ENCODE results near the gene TMC5.

Gene TMC5

GRCh38 chr16:19434584-19434983 is 16.9 kb downstream of the TMC5 start:
- Histone ChIP-seq H2BK5ac (ENCODE audit: low read depth, low read length, poor library complexity, severe bottlenecking) (no peak overlapping the region), H3K27me3 (ENCODE audit: control insufficient read depth in 1 of 2, insufficient read depth in 1 of 2, low read length in 2 of 2) (no peaks in the 10 kb centered on the region), H3K9ac (ENCODE audit: low read length) (no peak overlapping the region), H2AFZ (ENCODE audit: low read depth, low read length) (no peak overlapping the region), H3K4ac (ENCODE audit: low read depth in 1 of 2, low read length in 2 of 2) (no peak overlapping the region), H3K36me3 (ENCODE audit: control insufficient read depth in 1 of 2, insufficient read depth in 2 of 2, low read depth in 1 of 2, low read length in 2 of 2) (no peaks in the 10 kb centered on the region), H2BK12ac (ENCODE audit: low read length in 2 of 2) (no peak overlapping the region), H3K14ac (ENCODE audit: low read length in 2 of 2) (no peak overlapping the region), H3K4me1 (ENCODE audit: control insufficient read depth, insufficient read depth, low read depth, low read length) (no peaks in the 10 kb centered on the region), H2BK15ac (ENCODE audit: low read depth, poor library complexity, severe bottlenecking) (no peak overlapping the region), H2BK120ac (ENCODE audit: low read depth, low read length) (no peak overlapping the region), H2AK5ac (ENCODE audit: low read length, severe bottlenecking) (no peak overlapping the region), H3K4me3 (ENCODE audit: insufficient read depth in 1 of 2, low read depth in 1 of 2, low read length in 2 of 2) (no peak overlapping the region), H3K18ac (ENCODE audit: low read depth in 1 of 2, low read length in 2 of 2) (no peak overlapping the region), H4K8ac (ENCODE audit: low read length) (no peak overlapping the region), H3K9me3 (ENCODE audit: control insufficient read depth, low read length) (no peaks in the 10 kb centered on the region), H3K79me1 (replicated peaks; ENCODE audit: low read length, poor library complexity, severe bottlenecking) (no peaks in the 10 kb centered on the region), H3K23ac (ENCODE audit: low read length in 2 of 2) (no peak overlapping the region), H3K4me2 (ENCODE audit: low read length, poor library complexity, severe bottlenecking) (no peak overlapping the region), H3K27ac (ENCODE audit: low read length, poor library complexity, severe bottlenecking) (no peak overlapping the region), H4K91ac (ENCODE audit: low read length) (no peak overlapping the region)
- 79% methylated on average over 1 of the region's 1 CpG for WGBS
- no peak for DNase-seq

DNA sequence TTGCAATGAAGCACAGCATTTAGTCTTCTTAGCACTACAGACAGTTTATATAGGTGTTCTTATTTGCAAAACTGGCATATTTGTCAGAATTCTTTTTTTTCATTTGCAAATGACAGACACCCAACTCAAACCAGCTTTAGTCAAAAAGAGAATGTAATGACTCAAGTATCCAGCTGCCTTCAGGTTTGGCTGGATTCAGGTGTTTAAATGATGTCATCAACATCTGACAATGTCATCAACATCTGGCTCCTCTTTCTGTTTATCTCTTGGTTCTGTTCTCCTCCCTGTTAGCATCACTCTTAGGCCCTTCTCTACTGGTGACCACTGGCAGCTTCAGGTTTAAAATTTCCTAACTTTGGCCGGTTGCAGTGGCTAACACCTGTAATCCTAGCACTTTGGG is 18.9 kb downstream of the TMC5 start:
- Histone ChIP-seq H3K27ac (ENCODE audit: low read length, poor library complexity, severe bottlenecking) (no peak overlapping the region), H3K9me3 (ENCODE audit: control insufficient read depth, low read length) (no peaks in the 10 kb centered on the region), H4K8ac (ENCODE audit: low read length) (no peak overlapping the region), H3K27me3 (ENCODE audit: control insufficient read depth in 1 of 2, insufficient read depth in 1 of 2, low read length in 2 of 2) (no peaks in the 10 kb centered on the region), H3K79me1 (replicated peaks; ENCODE audit: low read length, poor library complexity, severe bottlenecking) (no peaks in the 10 kb centered on the region), H3K4me2 (ENCODE audit: low read length, poor library complexity, severe bottlenecking) (no peak overlapping the region), H3K18ac (ENCODE audit: low read depth in 1 of 2, low read length in 2 of 2) (no peak overlapping the region), H3K36me3 (ENCODE audit: control insufficient read depth in 1 of 2, insufficient read depth in 2 of 2, low read depth in 1 of 2, low read length in 2 of 2) (no peaks in the 10 kb centered on the region), H3K4me3 (ENCODE audit: insufficient read depth in 1 of 2, low read depth in 1 of 2, low read length in 2 of 2) (no peak overlapping the region), H2AFZ (ENCODE audit: low read depth, low read length) (no peak overlapping the region), H3K14ac (ENCODE audit: low read length in 2 of 2) (no peak overlapping the region), H2BK120ac (ENCODE audit: low read depth, low read length) (no peak overlapping the region), H3K23ac (ENCODE audit: low read length in 2 of 2) (no peak overlapping the region), H2BK5ac (ENCODE audit: low read depth, low read length, poor library complexity, severe bottlenecking) (no peak overlapping the region), H3K4me1 (ENCODE audit: control insufficient read depth, insufficient read depth, low read depth, low read length) (no peaks in the 10 kb centered on the region), H4K91ac (ENCODE audit: low read length) (no peak overlapping the region), H3K4ac (ENCODE audit: low read depth in 1 of 2, low read length in 2 of 2) (no peak overlapping the region), H3K9ac (ENCODE audit: low read length) (no peak overlapping the region), H2BK12ac (ENCODE audit: low read length in 2 of 2) (no peak overlapping the region), H2BK15ac (ENCODE audit: low read depth, poor library complexity, severe bottlenecking) (no peak overlapping the region), H2AK5ac (ENCODE audit: low read length, severe bottlenecking) (no peak overlapping the region)
- WGBS, result 73% methylated on average over 1 of the region's 1 CpG
- DNase-seq, result no peak

GRCh38 chr16:19437280-19437679 is 19.6 kb downstream of the TMC5 start:
- no peaks in the 10 kb centered on the region for H3K4me1 ChIP-seq (ENCODE audit: control insufficient read depth, insufficient read depth, low read depth, low read length)
- H3K27ac ChIP-seq (ENCODE audit: low read length, poor library complexity, severe bottlenecking), result no peak overlapping the region
- H3K27me3 ChIP-seq (ENCODE audit: control insufficient read depth in 1 of 2, insufficient read depth in 1 of 2, low read length in 2 of 2), result no peaks in the 10 kb centered on the region
- no peak overlapping the region for H4K8ac ChIP-seq (ENCODE audit: low read length)
- H3K79me1 ChIP-seq (replicated peaks; ENCODE audit: low read length, poor library complexity, severe bottlenecking), result no peaks in the 10 kb centered on the region
- no peak overlapping the region for H4K91ac ChIP-seq (ENCODE audit: low read length)
- WGBS, result 76% methylated on average over 3 of the region's 4 CpGs
- no peak overlapping the region for H3K14ac ChIP-seq (ENCODE audit: low read length in 2 of 2)
- no peak overlapping the region for H2BK5ac ChIP-seq (ENCODE audit: low read depth, low read length, poor library complexity, severe bottlenecking)
- H2BK15ac ChIP-seq (ENCODE audit: low read depth, poor library complexity, severe bottlenecking), result no peak overlapping the region
- DNase-seq, result no peak
- no peak overlapping the region for H3K9ac ChIP-seq (ENCODE audit: low read length)
- H3K36me3 ChIP-seq (ENCODE audit: control insufficient read depth in 1 of 2, insufficient read depth in 2 of 2, low read depth in 1 of 2, low read length in 2 of 2), result no peaks in the 10 kb centered on the region
- no peak overlapping the region for H3K4me3 ChIP-seq (ENCODE audit: insufficient read depth in 1 of 2, low read depth in 1 of 2, low read length in 2 of 2)
- no peak overlapping the region for H3K4ac ChIP-seq (ENCODE audit: low read depth in 1 of 2, low read length in 2 of 2)
- H3K9me3 ChIP-seq (ENCODE audit: control insufficient read depth, low read length), result no peaks in the 10 kb centered on the region
- no peak overlapping the region for H2AK5ac ChIP-seq (ENCODE audit: low read length, severe bottlenecking)
- no peak overlapping the region for H3K23ac ChIP-seq (ENCODE audit: low read length in 2 of 2)
- H3K4me2 ChIP-seq (ENCODE audit: low read length, poor library complexity, severe bottlenecking), result no peak overlapping the region
- H2BK120ac ChIP-seq (ENCODE audit: low read depth, low read length), result no peak overlapping the region
- H3K18ac ChIP-seq (ENCODE audit: low read depth in 1 of 2, low read length in 2 of 2), result no peak overlapping the region
- no peak overlapping the region for H2AFZ ChIP-seq (ENCODE audit: low read depth, low read length)
- H2BK12ac ChIP-seq (ENCODE audit: low read length in 2 of 2), result no peak overlapping the region

GRCh38 chr16:19438739-19439138 is 21.1 kb downstream of the TMC5 start:
- DNase-seq, result no peak
- no peak overlapping the region for H3K4me2 ChIP-seq (ENCODE audit: low read length, poor library complexity, severe bottlenecking)
- no peak overlapping the region for H3K4me3 ChIP-seq (ENCODE audit: insufficient read depth in 1 of 2, low read depth in 1 of 2, low read length in 2 of 2)

More at GRCh38 chr16:19438739-19439138, 21.1 kb downstream of the TMC5 start:
- Histone ChIP-seq H2BK12ac (ENCODE audit: low read length in 2 of 2) (no peak overlapping the region), H3K14ac (ENCODE audit: low read length in 2 of 2) (no peak overlapping the region), H3K9me3 (ENCODE audit: control insufficient read depth, low read length) (peaks cover 4% of the 10 kb centered on the region), H3K23ac (ENCODE audit: low read length in 2 of 2) (no peak overlapping the region), H2AK5ac (ENCODE audit: low read length, severe bottlenecking) (no peak overlapping the region), H3K27me3 (ENCODE audit: control insufficient read depth in 1 of 2, insufficient read depth in 1 of 2, low read length in 2 of 2) (no peaks in the 10 kb centered on the region), H3K9ac (ENCODE audit: low read length) (no peak overlapping the region), H3K27ac (ENCODE audit: low read length, poor library complexity, severe bottlenecking) (no peak overlapping the region), H3K79me1 (replicated peaks; ENCODE audit: low read length, poor library complexity, severe bottlenecking) (no peaks in the 10 kb centered on the region), H4K91ac (ENCODE audit: low read length) (no peak overlapping the region), H2AFZ (ENCODE audit: low read depth, low read length) (no peak overlapping the region), H3K4me1 (ENCODE audit: control insufficient read depth, insufficient read depth, low read depth, low read length) (no peaks in the 10 kb centered on the region), H2BK15ac (ENCODE audit: low read depth, poor library complexity, severe bottlenecking) (no peak overlapping the region), H3K4ac (ENCODE audit: low read depth in 1 of 2, low read length in 2 of 2) (no peak overlapping the region), H3K36me3 (ENCODE audit: control insufficient read depth in 1 of 2, insufficient read depth in 2 of 2, low read depth in 1 of 2, low read length in 2 of 2) (no peaks in the 10 kb centered on the region), H2BK5ac (ENCODE audit: low read depth, low read length, poor library complexity, severe bottlenecking) (no peak overlapping the region), H4K8ac (ENCODE audit: low read length) (no peak overlapping the region), H3K18ac (ENCODE audit: low read depth in 1 of 2, low read length in 2 of 2) (no peak overlapping the region), H2BK120ac (ENCODE audit: low read depth, low read length) (no peak overlapping the region)
- WGBS, result no CpG with 5 or more reads among the region's 1 CpG

All from mesenchymal stem cell (in vitro differentiated cells and primary cell).